Astrocyte (in vitro differentiated cells and primary cell): ENCODE data around the gene MAPK8IP1. TPM values are rescaled to one million over a fixed set of nuclear protein-coding genes. Genes with fewer than 3 reads are reported as not detected.
A peak's percentile ranks its signal among the peaks of the same experiment; 100 is the strongest.

Source experiments
- DNase-seq: peaks from one replicate; pipeline ENCODE4 v3.0.0-alpha.2; 2010; ENCODE audit warnings: low read depth
- FAIRE-seq: peaks from 2 replicates; lab custom pipeline; 2011; peaks lifted over from hg19 to GRCh38; lab: Jason Lieb, UNC
- H2AFZ ChIP-seq: 2 replicates; pipeline ENCODE4 v1.6.0; 2012; ENCODE audit warnings: low read depth, low read length, inconsistent platforms
- H3K27ac ChIP-seq: 2 replicates; pipeline ENCODE4 v1.5.1; 2011; ENCODE audit warnings: low read depth, low read length, inconsistent platforms
- H3K27me3 ChIP-seq: 2 replicates; pipeline ENCODE4 v1.6.0; 2011; ENCODE audit warnings: low read length, inconsistent platforms; ENCODE audit not compliant: insufficient read depth
- H3K36me3 ChIP-seq: 2 replicates; pipeline ENCODE4 v1.5.1; 2011; ENCODE audit warnings: low read length, inconsistent platforms; ENCODE audit not compliant: insufficient read depth
- H3K4me1 ChIP-seq: 2 replicates; pipeline ENCODE4 v1.5.1; 2011; ENCODE audit warnings: low read length, inconsistent platforms; ENCODE audit not compliant: insufficient read depth
- H3K4me2 ChIP-seq: 2 replicates; pipeline ENCODE4 v1.6.0; 2012; ENCODE audit warnings: low read length, inconsistent platforms
- H3K4me3 ChIP-seq: 2 replicates; pipeline ENCODE4 v1.5.1; 2011; ENCODE audit warnings: low read depth, mild to moderate bottlenecking, low read length, inconsistent platforms; ENCODE audit not compliant: insufficient read depth
- H3K79me2 ChIP-seq: 2 replicates; pipeline ENCODE4 v1.6.0; 2012; ENCODE audit warnings: mild to moderate bottlenecking, low read length, inconsistent platforms; ENCODE audit not compliant: insufficient read depth
- H3K9ac ChIP-seq: 2 replicates; pipeline ENCODE4 v1.6.0; 2012; ENCODE audit warnings: mild to moderate bottlenecking, low read length, inconsistent platforms
- H3K9me3 ChIP-seq: 2 replicates; pipeline ENCODE4 v1.5.1; 2012; ENCODE audit warnings: low read depth, mild to moderate bottlenecking, low read length, inconsistent platforms; ENCODE audit not compliant: insufficient read depth
- H4K20me1 ChIP-seq: 2 replicates; pipeline ENCODE4 v1.6.0; 2012; ENCODE audit warnings: low read length, inconsistent platforms; ENCODE audit not compliant: insufficient read depth
- H3K27ac Mint-ChIP-seq: one replicate; pipeline ENCODE4 v1.8.0; 2021; ENCODE audit warnings: mild to moderate bottlenecking, mixed read lengths; ENCODE audit not compliant: unreplicated experiment
- H3K27me3 Mint-ChIP-seq: one replicate; pipeline ENCODE4 v1.8.0; 2021; ENCODE audit warnings: low read depth, mixed read lengths; ENCODE audit not compliant: unreplicated experiment
- H3K36me3 Mint-ChIP-seq: one replicate; pipeline ENCODE4 v1.8.0; 2021; ENCODE audit warnings: low read depth, mixed read lengths; ENCODE audit not compliant: unreplicated experiment
- H3K4me1 Mint-ChIP-seq: one replicate; pipeline ENCODE4 v1.8.0; 2021; ENCODE audit warnings: low read depth, mixed read lengths; ENCODE audit not compliant: unreplicated experiment
- H3K4me3 Mint-ChIP-seq: one replicate; pipeline ENCODE4 v1.8.0; 2021; ENCODE audit warnings: mild to moderate bottlenecking, moderate library complexity, mixed read lengths; ENCODE audit not compliant: unreplicated experiment
- H3K9me3 Mint-ChIP-seq: one replicate; pipeline ENCODE4 v1.8.0; 2021; ENCODE audit warnings: mild to moderate bottlenecking, mixed read lengths; ENCODE audit not compliant: unreplicated experiment
- EZH2 ChIP-seq: IDR thresholded peaks from 2 replicates; pipeline ENCODE4 v1.6.1; 2012; ENCODE audit warnings: mild to moderate bottlenecking, low read length, inconsistent platforms; ENCODE audit not compliant: insufficient read depth
- total RNA-seq: library from RNA; stranded (reverse); gene quantifications from 2 replicates; pipeline ENCODE4 v1.2.1, GENCODE V29; 2021
- TF ChIP-seq, protein P1 (sequence below): IDR thresholded peaks from 2 replicates; pipeline ENCODE4 v1.5.1; 2011; ENCODE audit warnings: low read depth, mild to moderate bottlenecking, inconsistent platforms, low read length, moderate library complexity; ENCODE audit not compliant: insufficient read depth

Gene MAPK8IP1
- total RNA-seq, 1 donor from 2014 or later, result 14.7 TPM

GRCh38 chr11:45890886-45891550 lies 5.6 kb downstream of the MAPK8IP1 start:
- Mint-ChIP-seq H3K9me3 (no peaks in the 10 kb centered on the region), H3K27me3 (peaks cover 43% of the 10 kb centered on the region), H3K4me3 (no peak overlapping the region), H3K27ac (peak overlapping the region; percentile 9), H3K4me1 (no peaks in the 10 kb centered on the region), H3K36me3 (peaks cover 3% of the 10 kb centered on the region)
- no peak for DNase-seq
- H3K27ac ChIP-seq, result no peak overlapping the region
- H3K4me2 ChIP-seq, result no peak overlapping the region
- H3K4me1 ChIP-seq, result no peaks in the 10 kb centered on the region
- no peaks in the 10 kb centered on the region for H3K79me2 ChIP-seq
- H3K9me3 ChIP-seq, result no peaks in the 10 kb centered on the region
- H3K36me3 ChIP-seq, result no peaks in the 10 kb centered on the region
- peaks cover 2% of the 10 kb centered on the region for H3K27me3 ChIP-seq
- no peak overlapping the region for H3K4me3 ChIP-seq
- H4K20me1 ChIP-seq, result no peaks in the 10 kb centered on the region
- H2AFZ ChIP-seq, result no peak overlapping the region
- FAIRE-seq, result no peak
- TF ChIP-seq, protein P1, sequence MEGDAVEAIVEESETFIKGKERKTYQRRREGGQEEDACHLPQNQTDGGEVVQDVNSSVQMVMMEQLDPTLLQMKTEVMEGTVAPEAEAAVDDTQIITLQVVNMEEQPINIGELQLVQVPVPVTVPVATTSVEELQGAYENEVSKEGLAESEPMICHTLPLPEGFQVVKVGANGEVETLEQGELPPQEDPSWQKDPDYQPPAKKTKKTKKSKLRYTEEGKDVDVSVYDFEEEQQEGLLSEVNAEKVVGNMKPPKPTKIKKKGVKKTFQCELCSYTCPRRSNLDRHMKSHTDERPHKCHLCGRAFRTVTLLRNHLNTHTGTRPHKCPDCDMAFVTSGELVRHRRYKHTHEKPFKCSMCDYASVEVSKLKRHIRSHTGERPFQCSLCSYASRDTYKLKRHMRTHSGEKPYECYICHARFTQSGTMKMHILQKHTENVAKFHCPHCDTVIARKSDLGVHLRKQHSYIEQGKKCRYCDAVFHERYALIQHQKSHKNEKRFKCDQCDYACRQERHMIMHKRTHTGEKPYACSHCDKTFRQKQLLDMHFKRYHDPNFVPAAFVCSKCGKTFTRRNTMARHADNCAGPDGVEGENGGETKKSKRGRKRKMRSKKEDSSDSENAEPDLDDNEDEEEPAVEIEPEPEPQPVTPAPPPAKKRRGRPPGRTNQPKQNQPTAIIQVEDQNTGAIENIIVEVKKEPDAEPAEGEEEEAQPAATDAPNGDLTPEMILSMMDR, result no peak
- no peak for TF ChIP-seq EZH2
- H3K9ac ChIP-seq, result no peak overlapping the region

GRCh38 chr11:45892856-45893255 lies 7.4 kb downstream of the MAPK8IP1 start:
- no peaks in the 10 kb centered on the region for H3K4me1 Mint-ChIP-seq

More at GRCh38 chr11:45892856-45893255, 7.4 kb downstream of the MAPK8IP1 start:
- Mint-ChIP-seq H3K27me3 (peaks cover 39% of the 10 kb centered on the region), H3K4me3 (no peak overlapping the region), H3K36me3 (peaks cover 3% of the 10 kb centered on the region), H3K9me3 (no peaks in the 10 kb centered on the region), H3K27ac (no peak overlapping the region)
- H3K27ac ChIP-seq, result no peak overlapping the region
- no peaks in the 10 kb centered on the region for H4K20me1 ChIP-seq
- H3K79me2 ChIP-seq, result no peaks in the 10 kb centered on the region
- DNase-seq (no peak), FAIRE-seq (no peak)
- H3K36me3 ChIP-seq, result no peaks in the 10 kb centered on the region
- no peaks in the 10 kb centered on the region for H3K9me3 ChIP-seq
- no peaks in the 10 kb centered on the region for H3K27me3 ChIP-seq
- TF ChIP-seq, protein P1, result no peak
- TF ChIP-seq EZH2, result no peak
- no peak overlapping the region for H3K4me2 ChIP-seq
- no peak overlapping the region for H3K4me3 ChIP-seq
- no peaks in the 10 kb centered on the region for H3K4me1 ChIP-seq
- no peak overlapping the region for H3K9ac ChIP-seq
- no peak overlapping the region for H2AFZ ChIP-seq
